Measurements from ENCODE around the gene PER3. TPM values are rescaled to one million over a fixed set of nuclear protein-coding genes. Genes with fewer than 3 reads are reported as not detected.

PER3 gene
- total RNA-seq, 1 donor, result 22.4 TPM

- H4K20me1 ChIP-seq (ENCODE audit: insufficient read depth, low read length), result no peaks in the 10 kb centered on the region
- H3K79me2 ChIP-seq (ENCODE audit: insufficient read depth, low read length), result no peaks in the 10 kb centered on the region
- no peaks in the 10 kb centered on the region for H3K9me3 ChIP-seq (ENCODE audit: low read depth, low read length)
- no peaks in the 10 kb centered on the region for H3K27me3 ChIP-seq (ENCODE audit: insufficient read depth, low read length)
- H3K4me3 ChIP-seq (ENCODE audit: insufficient read depth, low read length), result no peak overlapping the region
- DNase-seq (ENCODE audit: insufficient read length, low spot score, missing footprints), result no peak
- no peak for TF ChIP-seq CTCF (IDR thresholded peaks at IDR 0.05; ENCODE audit: extremely low read depth, low read depth, low read length)
- H3K36me3 ChIP-seq (ENCODE audit: insufficient read depth, low read length), result peaks cover 31% of the 10 kb centered on the region
- H3K27ac ChIP-seq (ENCODE audit: low read depth, low read length), result no peak overlapping the region
- H2AFZ ChIP-seq (ENCODE audit: low read length), result no peak overlapping the region
- H3K4me1 ChIP-seq (ENCODE audit: insufficient read depth, low read length), result no peaks in the 10 kb centered on the region
- H3K4me2 ChIP-seq (ENCODE audit: insufficient read depth, low read length), result no peak overlapping the region
Measured at GRCh38 chr1:7826363-7826762, 42.3 kb downstream of the PER3 start.

GRCh38 chr1:7827126-7827955 lies 43.2 kb downstream of the PER3 start:
- peak overlapping the region; percentile 57 for H2AFZ ChIP-seq (ENCODE audit: low read length)
- TF ChIP-seq CTCF (IDR thresholded peaks at IDR 0.05; ENCODE audit: extremely low read depth, low read depth, low read length), result no peak
- H3K4me2 ChIP-seq (ENCODE audit: insufficient read depth, low read length), result no peak overlapping the region
- no peaks in the 10 kb centered on the region for H3K4me1 ChIP-seq (ENCODE audit: insufficient read depth, low read length)
- no peaks in the 10 kb centered on the region for H3K79me2 ChIP-seq (ENCODE audit: insufficient read depth, low read length)
- DNase-seq (ENCODE audit: insufficient read length, low spot score, missing footprints), result no peak
- H3K9me3 ChIP-seq (ENCODE audit: low read depth, low read length), result no peaks in the 10 kb centered on the region
- no peak overlapping the region for H3K4me3 ChIP-seq (ENCODE audit: insufficient read depth, low read length)
- H3K27ac ChIP-seq (ENCODE audit: low read depth, low read length), result no peak overlapping the region
- H4K20me1 ChIP-seq (ENCODE audit: insufficient read depth, low read length), result no peaks in the 10 kb centered on the region
- H3K36me3 ChIP-seq (ENCODE audit: insufficient read depth, low read length), result peaks cover 31% of the 10 kb centered on the region
- no peaks in the 10 kb centered on the region for H3K27me3 ChIP-seq (ENCODE audit: insufficient read depth, low read length)

- TF ChIP-seq CTCF (IDR thresholded peaks at IDR 0.05; ENCODE audit: extremely low read depth, low read depth, low read length), result no peak
- no peak overlapping the region for H3K27ac ChIP-seq (ENCODE audit: low read depth, low read length)
- no peak overlapping the region for H3K4me2 ChIP-seq (ENCODE audit: insufficient read depth, low read length)
- no peaks in the 10 kb centered on the region for H3K27me3 ChIP-seq (ENCODE audit: insufficient read depth, low read length)
- no peaks in the 10 kb centered on the region for H3K9me3 ChIP-seq (ENCODE audit: low read depth, low read length)
- no peaks in the 10 kb centered on the region for H3K4me1 ChIP-seq (ENCODE audit: insufficient read depth, low read length)
- no peaks in the 10 kb centered on the region for H4K20me1 ChIP-seq (ENCODE audit: insufficient read depth, low read length)
- H3K36me3 ChIP-seq (ENCODE audit: insufficient read depth, low read length), result peaks cover 31% of the 10 kb centered on the region
- no peak for DNase-seq (ENCODE audit: insufficient read length, low spot score, missing footprints)
- no peak overlapping the region for H3K4me3 ChIP-seq (ENCODE audit: insufficient read depth, low read length)
- no peaks in the 10 kb centered on the region for H3K79me2 ChIP-seq (ENCODE audit: insufficient read depth, low read length)
- no peak overlapping the region for H2AFZ ChIP-seq (ENCODE audit: low read length)
Measured at GRCh38 chr1:7831458-7831857, 47.4 kb downstream of the PER3 start.

- Histone ChIP-seq H3K4me1 (ENCODE audit: insufficient read depth, low read length) (no peaks in the 10 kb centered on the region), H3K4me2 (ENCODE audit: insufficient read depth, low read length) (no peak overlapping the region), H3K79me2 (ENCODE audit: insufficient read depth, low read length) (no peaks in the 10 kb centered on the region), H3K9me3 (ENCODE audit: low read depth, low read length) (peaks cover under 1% of the 10 kb centered on the region), H4K20me1 (ENCODE audit: insufficient read depth, low read length) (no peaks in the 10 kb centered on the region), H3K4me3 (ENCODE audit: insufficient read depth, low read length) (no peak overlapping the region), H3K36me3 (ENCODE audit: insufficient read depth, low read length) (peaks cover 27% of the 10 kb centered on the region), H3K27ac (ENCODE audit: low read depth, low read length) (no peak overlapping the region), H2AFZ (ENCODE audit: low read length) (no peak overlapping the region), H3K27me3 (ENCODE audit: insufficient read depth, low read length) (no peaks in the 10 kb centered on the region)
- TF ChIP-seq CTCF (IDR thresholded peaks at IDR 0.05; ENCODE audit: extremely low read depth, low read depth, low read length), result no peak
- no peak for DNase-seq (ENCODE audit: insufficient read length, low spot score, missing footprints)
Measured at GRCh38 chr1:7833035-7833434, 48.9 kb downstream of the PER3 start.

Data from osteoblast (primary cell).